Neural cell (in vitro differentiated cells): ENCODE data around the gene ARSI. TPM values are rescaled to one million over a fixed set of nuclear protein-coding genes. Genes with fewer than 3 reads are reported as not detected.

Experiments
- H2AFZ ChIP-seq: fragments of 200-600, 300-800 bp; sonication (generic), shearing (Covaris generic); 2 replicates; pipeline ENCODE4 v1.6.0; 2014; ENCODE audit warnings: low read depth, mild to moderate bottlenecking, antibody characterized with exemption, low read length, moderate library complexity
- H3F3A ChIP-seq: fragments of 200-600 bp; shearing (Covaris generic); 2 replicates; pipeline ENCODE4 v1.6.1; 2016; ENCODE audit warnings: mild to moderate bottlenecking, moderate library complexity, mixed read lengths, antibody characterized with exemption, low read length; ENCODE audit not compliant: insufficient read depth, poor library complexity, severe bottlenecking
- H3K27ac ChIP-seq: fragments of 200-600, 300-800 bp; sonication (generic), shearing (Covaris generic); 2 replicates; pipeline ENCODE4 v1.5.1; 2014; ENCODE audit warnings: mild to moderate bottlenecking, low read length, moderate library complexity
- H3K27me3 ChIP-seq: fragments of 300-800, 200-600 bp; sonication (generic), shearing (Covaris generic); 2 replicates; pipeline ENCODE4 v1.6.0; 2014; ENCODE audit warnings: mild to moderate bottlenecking, low read depth, low read length, moderate library complexity; ENCODE audit not compliant: insufficient read depth
- H3K36me3 ChIP-seq: fragments of 300-800, 200-600 bp; sonication (generic), shearing (Covaris generic); 2 replicates; pipeline ENCODE4 v1.5.1; 2014; ENCODE audit warnings: mild to moderate bottlenecking, antibody characterized with exemption, low read length, moderate library complexity; ENCODE audit not compliant: insufficient read depth
- H3K4me2 ChIP-seq: fragments of 300-800, 200-600 bp; sonication (generic), shearing (Covaris generic); 2 replicates; pipeline ENCODE4 v1.6.0; 2014; ENCODE audit warnings: mild to moderate bottlenecking, low read length
- H3K4me3 ChIP-seq: fragments of 300-800, 200-600 bp; sonication (generic), shearing (Covaris generic); 2 replicates; pipeline ENCODE4 v1.5.1; 2014; ENCODE audit warnings: mild to moderate bottlenecking, low read length, moderate library complexity
- H3K79me2 ChIP-seq: fragments of 200-600 bp; shearing (Covaris generic); replicated peaks from 2 replicates; pipeline ENCODE4 v1.6.0; 2014; ENCODE audit warnings: mild to moderate bottlenecking, low read length, moderate library complexity; ENCODE audit not compliant: insufficient read depth
- H3K9ac ChIP-seq: fragments of 300-800, 200-600 bp; sonication (generic), shearing (Covaris generic); 2 replicates; pipeline ENCODE4 v1.6.1; 2016; ENCODE audit warnings: mild to moderate bottlenecking, low read length, mixed read lengths
- H3K9me2 ChIP-seq: fragments of 200-600 bp; shearing (Covaris generic); 2 replicates; pipeline ENCODE4 v1.6.1; 2016; ENCODE audit warnings: mild to moderate bottlenecking, low read length, mixed read lengths; ENCODE audit not compliant: insufficient read depth
- H3K9me3 ChIP-seq: fragments of 200-600, 300-800 bp; sonication (generic), shearing (Covaris generic); 2 replicates; pipeline ENCODE4 v1.6.1; 2016; ENCODE audit warnings: mild to moderate bottlenecking, mixed run types, low read length, moderate library complexity, mixed read lengths
- H4K20me1 ChIP-seq: fragments of 200-600 bp; shearing (Covaris generic); 2 replicates; pipeline ENCODE4 v1.6.1; 2016; ENCODE audit warnings: mild to moderate bottlenecking, mixed run types; ENCODE audit not compliant: insufficient read depth
- EP300 ChIP-seq: fragments of 450-650 bp; conservative IDR thresholded peaks from 2 replicates; pipeline ENCODE4 v1.6.1; 2014; ENCODE audit warnings: antibody characterized with exemption, mild to moderate bottlenecking, moderate library complexity; ENCODE audit not compliant: poor library complexity, severe bottlenecking
- EZH2 ChIP-seq: fragments of 200-600, 300-800 bp; shearing (Covaris generic), sonication (generic); IDR thresholded peaks from 2 replicates; pipeline ENCODE4 v1.6.1; 2014; ENCODE audit warnings: antibody characterized with exemption, low read length, borderline replicate concordance, mild to moderate bottlenecking; ENCODE audit not compliant: insufficient read depth, poor library complexity, severe bottlenecking
- MXI1 ChIP-seq: fragments of 450-650 bp; conservative IDR thresholded peaks from 2 replicates; pipeline ENCODE4 v1.6.1; 2014; ENCODE audit warnings: antibody characterized with exemption, mild to moderate bottlenecking; ENCODE audit not compliant: poor library complexity, severe bottlenecking
- POLR2AphosphoS5 ChIP-seq: IDR thresholded peaks from 2 replicates; pipeline ENCODE4 v1.6.1; 2012
- RAD21 ChIP-seq: fragments of 450-650 bp; conservative IDR thresholded peaks from 2 replicates; pipeline ENCODE4 v1.6.1; 2014; ENCODE audit warnings: antibody characterized with exemption, mild to moderate bottlenecking, moderate library complexity
- SMC3 ChIP-seq: fragments of 450-650 bp; conservative IDR thresholded peaks from 2 replicates; pipeline ENCODE4 v1.6.1; 2014; ENCODE audit warnings: antibody characterized with exemption, mild to moderate bottlenecking, moderate library complexity; ENCODE audit not compliant: poor library complexity
- TAF1 ChIP-seq: IDR thresholded peaks from 2 replicates; pipeline ENCODE4 v1.6.1; 2012; ENCODE audit warnings: low read depth
- polyA plus RNA-seq: library from polyadenylated mRNA; depleted of rRNA; stranded (reverse); fragments of >200 nt; gene quantifications from 2 replicates; pipeline ENCODE4 v1.2.3, GENCODE V29; 2014
- TF ChIP-seq, protein P1 (sequence below): IDR thresholded peaks from 2 replicates; pipeline ENCODE4 v1.6.1; 2012; ENCODE audit warnings: borderline replicate concordance
- TF ChIP-seq, protein P2 (sequence below): fragments of 450-650 bp; IDR thresholded peaks from 2 replicates; pipeline ENCODE4 v1.5.1; 2014; ENCODE audit warnings: antibody characterized with exemption, mild to moderate bottlenecking, moderate library complexity; ENCODE audit not compliant: poor library complexity, severe bottlenecking

ARSI gene
- polyA plus RNA-seq, 1 donor from 2014 or later, result not detected

DNA sequence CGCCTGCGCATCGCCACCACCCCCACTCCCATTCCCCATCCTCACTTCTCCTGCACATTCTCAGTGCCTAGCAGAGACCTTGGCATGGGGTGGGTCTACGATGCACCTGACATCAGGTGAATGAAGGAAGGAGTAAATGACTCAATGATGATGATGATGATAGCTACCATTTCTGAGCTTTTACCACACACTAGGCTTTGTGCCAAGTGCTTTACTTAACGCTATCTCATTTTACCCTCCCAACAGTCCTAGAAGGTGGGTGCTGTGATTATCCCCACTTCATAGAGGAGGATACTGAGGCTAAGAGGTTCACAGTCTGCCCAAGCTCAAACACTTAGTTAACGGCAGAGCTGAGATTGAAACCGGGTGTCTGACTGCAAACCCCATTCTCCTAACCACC lies 40.2 kb downstream of the ARSI start:
- no peaks in the 10 kb centered on the region for H3K79me2 ChIP-seq
- no peak overlapping the region for H3K27ac ChIP-seq
- H3K9me3 ChIP-seq, result no peaks in the 10 kb centered on the region
- H4K20me1 ChIP-seq, result no peaks in the 10 kb centered on the region
- H3K4me3 ChIP-seq, result no peak overlapping the region
- H3K27me3 ChIP-seq, result no peaks in the 10 kb centered on the region
- H2AFZ ChIP-seq, result no peak overlapping the region
- TF ChIP-seq MXI1 (no peak), SMC3 (no peak), TAF1 (no peak), POLR2AphosphoS5 (no peak), EZH2 (no peak), EP300 (no peak), RAD21 (no peak)
- TF ChIP-seq, protein P1, sequence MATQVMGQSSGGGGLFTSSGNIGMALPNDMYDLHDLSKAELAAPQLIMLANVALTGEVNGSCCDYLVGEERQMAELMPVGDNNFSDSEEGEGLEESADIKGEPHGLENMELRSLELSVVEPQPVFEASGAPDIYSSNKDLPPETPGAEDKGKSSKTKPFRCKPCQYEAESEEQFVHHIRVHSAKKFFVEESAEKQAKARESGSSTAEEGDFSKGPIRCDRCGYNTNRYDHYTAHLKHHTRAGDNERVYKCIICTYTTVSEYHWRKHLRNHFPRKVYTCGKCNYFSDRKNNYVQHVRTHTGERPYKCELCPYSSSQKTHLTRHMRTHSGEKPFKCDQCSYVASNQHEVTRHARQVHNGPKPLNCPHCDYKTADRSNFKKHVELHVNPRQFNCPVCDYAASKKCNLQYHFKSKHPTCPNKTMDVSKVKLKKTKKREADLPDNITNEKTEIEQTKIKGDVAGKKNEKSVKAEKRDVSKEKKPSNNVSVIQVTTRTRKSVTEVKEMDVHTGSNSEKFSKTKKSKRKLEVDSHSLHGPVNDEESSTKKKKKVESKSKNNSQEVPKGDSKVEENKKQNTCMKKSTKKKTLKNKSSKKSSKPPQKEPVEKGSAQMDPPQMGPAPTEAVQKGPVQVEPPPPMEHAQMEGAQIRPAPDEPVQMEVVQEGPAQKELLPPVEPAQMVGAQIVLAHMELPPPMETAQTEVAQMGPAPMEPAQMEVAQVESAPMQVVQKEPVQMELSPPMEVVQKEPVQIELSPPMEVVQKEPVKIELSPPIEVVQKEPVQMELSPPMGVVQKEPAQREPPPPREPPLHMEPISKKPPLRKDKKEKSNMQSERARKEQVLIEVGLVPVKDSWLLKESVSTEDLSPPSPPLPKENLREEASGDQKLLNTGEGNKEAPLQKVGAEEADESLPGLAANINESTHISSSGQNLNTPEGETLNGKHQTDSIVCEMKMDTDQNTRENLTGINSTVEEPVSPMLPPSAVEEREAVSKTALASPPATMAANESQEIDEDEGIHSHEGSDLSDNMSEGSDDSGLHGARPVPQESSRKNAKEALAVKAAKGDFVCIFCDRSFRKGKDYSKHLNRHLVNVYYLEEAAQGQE, result no peak
- TF ChIP-seq, protein P2, sequence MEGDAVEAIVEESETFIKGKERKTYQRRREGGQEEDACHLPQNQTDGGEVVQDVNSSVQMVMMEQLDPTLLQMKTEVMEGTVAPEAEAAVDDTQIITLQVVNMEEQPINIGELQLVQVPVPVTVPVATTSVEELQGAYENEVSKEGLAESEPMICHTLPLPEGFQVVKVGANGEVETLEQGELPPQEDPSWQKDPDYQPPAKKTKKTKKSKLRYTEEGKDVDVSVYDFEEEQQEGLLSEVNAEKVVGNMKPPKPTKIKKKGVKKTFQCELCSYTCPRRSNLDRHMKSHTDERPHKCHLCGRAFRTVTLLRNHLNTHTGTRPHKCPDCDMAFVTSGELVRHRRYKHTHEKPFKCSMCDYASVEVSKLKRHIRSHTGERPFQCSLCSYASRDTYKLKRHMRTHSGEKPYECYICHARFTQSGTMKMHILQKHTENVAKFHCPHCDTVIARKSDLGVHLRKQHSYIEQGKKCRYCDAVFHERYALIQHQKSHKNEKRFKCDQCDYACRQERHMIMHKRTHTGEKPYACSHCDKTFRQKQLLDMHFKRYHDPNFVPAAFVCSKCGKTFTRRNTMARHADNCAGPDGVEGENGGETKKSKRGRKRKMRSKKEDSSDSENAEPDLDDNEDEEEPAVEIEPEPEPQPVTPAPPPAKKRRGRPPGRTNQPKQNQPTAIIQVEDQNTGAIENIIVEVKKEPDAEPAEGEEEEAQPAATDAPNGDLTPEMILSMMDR, result no peak
- no peaks in the 10 kb centered on the region for H3K36me3 ChIP-seq
- no peak overlapping the region for H3K4me2 ChIP-seq
- H3K9me2 ChIP-seq, result no peaks in the 10 kb centered on the region
- no peaks in the 10 kb centered on the region for H3F3A ChIP-seq
- H3K9ac ChIP-seq, result no peak overlapping the region

DNA sequence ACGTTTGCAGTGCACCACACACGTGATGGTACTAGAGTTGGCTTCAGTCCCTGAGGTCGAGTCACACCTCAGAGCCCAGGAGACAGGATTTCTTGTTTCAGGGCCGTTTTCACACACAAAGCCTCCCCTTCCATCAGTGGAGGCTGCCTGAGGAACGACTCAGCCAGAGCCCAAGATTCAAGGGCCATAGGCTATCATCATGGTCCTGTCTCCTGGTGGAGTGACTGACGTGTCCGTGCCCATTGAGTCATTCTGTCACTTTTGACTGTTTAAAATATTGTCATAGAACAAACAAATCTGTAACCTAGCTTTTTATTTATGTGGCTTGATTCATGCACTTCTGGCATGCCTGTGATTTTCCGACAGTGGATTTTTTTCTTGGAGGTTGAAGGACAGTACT lies 41.5 kb downstream of the ARSI start:
- no peak overlapping the region for H3K4me3 ChIP-seq
- no peaks in the 10 kb centered on the region for H3F3A ChIP-seq
- H3K27me3 ChIP-seq, result no peaks in the 10 kb centered on the region
- H3K9me2 ChIP-seq, result no peaks in the 10 kb centered on the region
- H3K4me2 ChIP-seq, result no peak overlapping the region
- no peak overlapping the region for H2AFZ ChIP-seq
- H3K9me3 ChIP-seq, result no peaks in the 10 kb centered on the region
- H3K36me3 ChIP-seq, result no peaks in the 10 kb centered on the region
- no peak overlapping the region for H3K9ac ChIP-seq
- H3K27ac ChIP-seq, result no peak overlapping the region
- TF ChIP-seq TAF1, result no peak
- no peaks in the 10 kb centered on the region for H4K20me1 ChIP-seq
- H3K79me2 ChIP-seq, result no peaks in the 10 kb centered on the region

DNA sequence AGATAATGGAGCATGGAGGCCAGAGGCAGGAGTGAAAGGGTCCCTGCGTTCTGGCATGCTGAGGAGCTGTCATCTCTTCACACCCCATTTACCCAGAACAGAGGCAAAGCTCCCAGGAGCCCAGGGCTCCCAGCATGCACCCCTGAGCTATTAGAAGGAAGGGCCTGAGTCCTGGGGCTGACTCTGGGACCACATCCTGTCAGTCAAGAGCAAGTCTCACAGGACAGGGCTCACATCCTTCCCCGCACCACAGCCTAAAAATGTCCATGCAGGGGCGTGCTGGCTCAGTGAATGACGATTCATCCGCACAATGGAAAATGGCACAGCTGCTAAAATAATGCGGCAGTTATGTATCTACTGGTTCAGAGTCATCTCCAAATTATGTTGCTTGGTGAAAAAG lies 44.6 kb downstream of the ARSI start:
- Histone ChIP-seq H3K27ac (no peak overlapping the region), H2AFZ (no peak overlapping the region), H3K4me3 (no peak overlapping the region), H3K36me3 (no peaks in the 10 kb centered on the region), H3K9me2 (no peaks in the 10 kb centered on the region), H4K20me1 (no peaks in the 10 kb centered on the region), H3F3A (no peaks in the 10 kb centered on the region), H3K79me2 (no peaks in the 10 kb centered on the region), H3K9me3 (no peaks in the 10 kb centered on the region), H3K27me3 (no peaks in the 10 kb centered on the region), H3K4me2 (no peak overlapping the region), H3K9ac (no peak overlapping the region)
- TF ChIP-seq SMC3 (no peak), TAF1 (no peak), EZH2 (no peak), POLR2AphosphoS5 (no peak), MXI1 (no peak), EP300 (no peak), RAD21 (no peak)
- TF ChIP-seq, protein P1, result no peak
- TF ChIP-seq, protein P2, result no peak
